BE2C (cell line): Measurements from ENCODE around the gene SLC30A9.

Source experiments
- DNase-seq: peaks from one replicate; pipeline ENCODE4 v3.0.0-alpha.2; 2020
- H3K27me3 ChIP-seq: fragments of 250-450 bp; sonication (Bioruptor Pico); 2 replicates; pipeline ENCODE4 v1.5.1; 2020; ENCODE audit warnings: mild to moderate bottlenecking
- H3K36me3 ChIP-seq: fragments of 250-450 bp; sonication (Bioruptor Pico); 2 replicates; pipeline ENCODE4 v1.5.1; 2020; ENCODE audit warnings: mild to moderate bottlenecking
- H3K4me1 ChIP-seq: fragments of 250-450 bp; sonication (Bioruptor Pico); 2 replicates; pipeline ENCODE4 v1.5.1; 2020
- H3K4me3 ChIP-seq: 2 replicates; pipeline ENCODE4 v1.5.1; 2011; ENCODE audit warnings: low read depth, low read length
- H3K9me3 ChIP-seq: fragments of 250-450 bp; sonication (Bioruptor Pico); 2 replicates; pipeline ENCODE4 v1.5.1; 2020
- TF ChIP-seq, protein P1 (sequence below): IDR thresholded peaks from 2 replicates; pipeline ENCODE4 v1.5.1; 2012; ENCODE audit warnings: mild to moderate bottlenecking, low read depth, low read length

SLC30A9 gene

GRCh38 chr4:42074294-42074693, 84.0 kb downstream of the SLC30A9 start:
- Histone ChIP-seq H3K27me3 (no peaks in the 10 kb centered on the region), H3K4me3 (no peak overlapping the region), H3K9me3 (no peaks in the 10 kb centered on the region), H3K36me3 (peaks cover 6% of the 10 kb centered on the region), H3K4me1 (no peaks in the 10 kb centered on the region)
- TF ChIP-seq, protein P1, sequence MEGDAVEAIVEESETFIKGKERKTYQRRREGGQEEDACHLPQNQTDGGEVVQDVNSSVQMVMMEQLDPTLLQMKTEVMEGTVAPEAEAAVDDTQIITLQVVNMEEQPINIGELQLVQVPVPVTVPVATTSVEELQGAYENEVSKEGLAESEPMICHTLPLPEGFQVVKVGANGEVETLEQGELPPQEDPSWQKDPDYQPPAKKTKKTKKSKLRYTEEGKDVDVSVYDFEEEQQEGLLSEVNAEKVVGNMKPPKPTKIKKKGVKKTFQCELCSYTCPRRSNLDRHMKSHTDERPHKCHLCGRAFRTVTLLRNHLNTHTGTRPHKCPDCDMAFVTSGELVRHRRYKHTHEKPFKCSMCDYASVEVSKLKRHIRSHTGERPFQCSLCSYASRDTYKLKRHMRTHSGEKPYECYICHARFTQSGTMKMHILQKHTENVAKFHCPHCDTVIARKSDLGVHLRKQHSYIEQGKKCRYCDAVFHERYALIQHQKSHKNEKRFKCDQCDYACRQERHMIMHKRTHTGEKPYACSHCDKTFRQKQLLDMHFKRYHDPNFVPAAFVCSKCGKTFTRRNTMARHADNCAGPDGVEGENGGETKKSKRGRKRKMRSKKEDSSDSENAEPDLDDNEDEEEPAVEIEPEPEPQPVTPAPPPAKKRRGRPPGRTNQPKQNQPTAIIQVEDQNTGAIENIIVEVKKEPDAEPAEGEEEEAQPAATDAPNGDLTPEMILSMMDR, result no peak
- no peak for DNase-seq

DNA sequence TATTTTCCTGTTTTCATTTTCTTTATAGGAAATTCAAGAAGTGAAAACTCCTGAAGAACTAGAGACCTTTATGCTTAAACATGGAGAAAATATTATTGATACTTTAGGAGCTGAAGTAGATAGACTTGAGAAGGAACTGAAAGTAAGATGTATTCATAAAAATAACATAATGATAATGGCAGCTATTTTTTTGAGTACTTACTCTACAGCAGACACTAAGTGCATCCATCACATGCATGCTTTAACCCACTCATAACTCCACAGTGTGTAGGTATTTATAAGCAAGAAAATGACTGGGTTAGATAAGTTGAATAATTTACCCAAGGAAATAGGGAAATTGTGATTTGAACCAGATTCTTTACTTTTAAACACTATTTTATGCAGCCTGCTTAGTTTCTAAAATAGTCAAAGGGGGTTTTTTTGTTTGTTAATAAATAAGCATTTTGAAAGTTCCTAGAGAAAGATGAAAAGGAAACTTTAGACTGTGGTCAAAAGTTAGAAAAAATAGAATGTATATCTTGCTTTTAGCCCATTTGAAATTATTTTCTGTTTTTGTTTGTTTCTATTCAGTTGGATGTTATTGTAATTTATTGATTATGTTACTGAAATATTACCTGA, 88.0 kb downstream of the SLC30A9 start:
- DNase-seq, result no peak
- no peaks in the 10 kb centered on the region for H3K27me3 ChIP-seq
- H3K36me3 ChIP-seq, result peaks cover 7% of the 10 kb centered on the region
- H3K9me3 ChIP-seq, result no peaks in the 10 kb centered on the region; the same call in 1 of the 2 replicates
- H3K4me1 ChIP-seq, result no peaks in the 10 kb centered on the region
- TF ChIP-seq, protein P1, result no peak
- H3K4me3 ChIP-seq, result no peak overlapping the region

GRCh38 chr4:42080306-42080705, 90.0 kb downstream of the SLC30A9 start:
- Histone ChIP-seq H3K4me1 (no peaks in the 10 kb centered on the region), H3K36me3 (peaks cover 3% of the 10 kb centered on the region), H3K9me3 (no peaks in the 10 kb centered on the region; the same call in 1 of the 2 replicates), H3K4me3 (no peak overlapping the region), H3K27me3 (no peaks in the 10 kb centered on the region)
- no peak for DNase-seq
- TF ChIP-seq, protein P1, result no peak

GRCh38 chr4:42083816-42084215, 93.5 kb downstream of the SLC30A9 start:
- TF ChIP-seq, protein P1, result no peak
- peaks cover 3% of the 10 kb centered on the region; the same call in 1 of the 2 replicates for H3K36me3 ChIP-seq
- H3K9me3 ChIP-seq, result no peaks in the 10 kb centered on the region; the same call in 1 of the 2 replicates
- no peak for DNase-seq
- no peak overlapping the region for H3K4me3 ChIP-seq
- H3K27me3 ChIP-seq, result no peaks in the 10 kb centered on the region
- H3K4me1 ChIP-seq, result no peaks in the 10 kb centered on the region

DNA sequence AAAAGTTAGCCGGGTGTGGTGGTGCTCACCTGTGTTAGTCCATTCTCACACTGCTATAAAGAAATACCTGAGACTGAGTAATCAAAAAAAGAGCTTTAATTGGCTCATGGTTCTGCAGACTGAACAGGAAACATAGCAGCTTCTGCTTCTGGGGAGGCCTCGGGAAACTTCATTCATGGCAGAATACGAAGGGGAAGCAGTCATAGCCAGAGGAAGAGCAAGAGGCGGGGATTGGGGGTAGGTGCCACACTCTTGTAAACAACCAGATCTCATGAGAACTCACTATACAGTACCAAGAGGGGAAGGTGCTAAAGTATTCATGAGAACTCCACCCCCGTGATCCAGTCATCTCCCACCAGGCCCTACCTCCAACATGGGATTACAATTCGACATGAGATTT, 98.1 kb downstream of the SLC30A9 start:
- H3K4me3 ChIP-seq, result no peak overlapping the region
- H3K36me3 ChIP-seq, result no peaks in the 10 kb centered on the region
- DNase-seq, result no peak
- H3K4me1 ChIP-seq, result no peaks in the 10 kb centered on the region
- H3K27me3 ChIP-seq, result no peaks in the 10 kb centered on the region
- TF ChIP-seq, protein P1, result no peak
- H3K9me3 ChIP-seq, result no peaks in the 10 kb centered on the region

DNA sequence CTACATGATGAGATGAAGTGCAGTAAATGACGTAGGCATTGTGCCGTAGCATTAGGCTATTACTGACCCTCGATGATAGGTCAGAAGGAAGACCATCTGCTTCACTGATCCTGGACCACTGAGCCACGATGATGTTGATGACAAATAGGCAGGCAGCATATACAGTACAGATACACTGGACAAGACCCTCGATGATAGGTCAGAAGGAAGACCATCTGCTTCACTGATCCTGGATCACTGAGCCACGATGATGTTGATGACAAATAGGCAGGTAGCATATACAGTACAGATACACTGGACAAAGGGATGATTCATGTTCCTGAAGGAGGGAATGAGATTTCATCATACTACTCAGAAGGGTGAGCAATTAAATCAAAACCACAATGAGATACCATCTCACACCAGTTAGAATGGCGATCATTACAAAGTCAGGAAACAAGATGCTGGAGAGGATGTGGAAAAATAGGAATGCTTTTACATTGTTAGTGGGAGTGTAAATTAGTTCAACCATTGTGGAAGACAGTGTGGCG, 111.2 kb downstream of the SLC30A9 start:
- no peaks in the 10 kb centered on the region for H3K36me3 ChIP-seq
- H3K4me1 ChIP-seq, result no peaks in the 10 kb centered on the region
- H3K9me3 ChIP-seq, result no peaks in the 10 kb centered on the region
- no peaks in the 10 kb centered on the region for H3K27me3 ChIP-seq
- H3K4me3 ChIP-seq, result no peak overlapping the region
- DNase-seq, result no peak
- TF ChIP-seq, protein P1, result no peak
